Pancreas (tissue), 10 donors: ENCODE results near the gene B4GAT1. TPM values are rescaled to one million over a fixed set of nuclear protein-coding genes. Genes with fewer than 3 reads are reported as not detected.

Source experiments
- ATAC-seq, 4 donors: fragments of 200-7000 bp; cut with Tn5 transposase; one replicate each; pipeline versions ENCODE4 v1.8.0 to v1.9.1; 2020; ENCODE audit warnings: mild to moderate bottlenecking in 4 of 4, moderate library complexity in 4 of 4
- DNase-seq, 6 donors: peaks; one replicate each; pipeline ENCODE4 v3.0.0-alpha.2; 2020
- FAIRE-seq: peaks from 2 replicates; lab custom pipeline; 2012; peaks lifted over from hg19 to GRCh38; lab: Jason Lieb, UNC
- H3K27ac ChIP-seq, 4 donors: fragments of 200-600 bp; sonication (generic); 1 replicate in 3 of 4; 2 replicates in 1 of 4; pipeline versions ENCODE4 v1.5.0 to v1.8.0; 2020
- H3K27me3 ChIP-seq, 4 donors: fragments of 200-600 bp; one replicate each; pipeline ENCODE4 v1.8.0; 2021
- H3K36me3 ChIP-seq, 3 donors: fragments of 200-600 bp; sonication (generic) in 1 of 3; one replicate each; pipeline versions ENCODE4 v1.5.0 to v1.8.0; 2020 to 2021
- H3K4me1 ChIP-seq, 3 donors: fragments of 200-600 bp; one replicate each; pipeline ENCODE4 v1.8.0; 2021
- H3K4me3 ChIP-seq, 4 donors: fragments of 200-600 bp; sonication (generic) in 2 of 4; one replicate each; pipeline versions ENCODE4 v1.5.0 to v1.8.0; 2020 to 2021
- H3K9me3 ChIP-seq, 4 donors: fragments of 200-600 bp; one replicate each; pipeline ENCODE4 v1.8.0; 2021
- WGBS, 2 donors: extraction: QIAGEN DNeasy Blood & Tissue Kit; methylation state at CpG; one replicate each; pipeline ENCODE4 v1.1.7; 2013; 5-methylcytosine and 5-hydroxymethylcytosine counted together
- intact Hi-C, 3 donors: fragments of 100-400 bp; cut with DNase I; formaldehyde crosslinking; loops; one replicate each; pipeline versions ENCODE4 v1.11.1 to v1.14.2; 2022
- polyA plus RNA-seq, 2 donors: library from polyadenylated mRNA; stranded (reverse); fragments of 200-250 nt; gene quantifications; one replicate each; pipeline ENCODE4 v1.2.3, GENCODE V29; 2013
- total RNA-seq, 6 donors: library from RNA; stranded (reverse); fragmentation: NEBNext Ultra II Directional in 4 of 6; extraction: Animal tissue kit (Norgen Biotek cat#: 25700) in 4 of 6; gene quantifications; one replicate each; pipeline versions ENCODE4 v1.2.1 to v1.2.4, GENCODE V29; 2021 to 2023
- TF ChIP-seq, protein P1 (sequence below), 4 donors: fragments of 200-600 bp; sonication (generic) in 3 of 4; IDR thresholded peaks; one replicate each; pipeline versions ENCODE4 v1.5.0 to v1.8.0; 2021; ENCODE audit warnings: antibody characterized with exemption in 4 of 4
- donor health status: healthy with polysubstance abuse.
- donor health status: DM: no; HTN: no; CAD: no; lungs with moderate emphysema.
- donor health status: DM: no; HTN: no; CAD: no.
- donor health status: control.
- donor health status: control.
- donor health status: Bipolar disorder and iron deficiency.
- donor health status: DM: yes; HTN: yes; CAD: no.
- donor health status: DM: no; HTN: no; CAD: no.
- donor health status: DM: no; HTN: no; CAD: no.
- donor health status: DM: yes; HTN: yes; CAD: no.

The B4GAT1 gene
- total and polyA plus RNA-seq, 8 donors: 9.2 to 21.8 (median 12.0) TPM

- FAIRE-seq: no peak
- H3K27ac ChIP-seq: no peak overlapping the region
Measured at GRCh38 chr11:66328302-66329144, 18.9 kb downstream of the B4GAT1 start.

DNA sequence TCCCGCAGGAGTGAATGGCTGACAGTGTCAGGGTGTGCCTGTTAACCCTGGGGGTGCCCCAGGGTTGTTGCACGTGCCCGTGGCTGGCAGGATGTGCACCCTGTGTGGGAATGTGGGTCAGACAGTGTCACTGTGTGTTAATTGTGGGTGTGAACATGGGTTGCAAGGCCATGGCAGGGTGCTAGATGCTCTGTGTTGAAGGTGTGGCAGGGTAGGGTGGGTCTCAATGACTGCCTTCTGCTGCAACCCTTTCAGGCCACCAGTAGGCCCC, 19.5 kb downstream of the B4GAT1 start:
- Histone ChIP-seq H3K4me3 (no peak overlapping the region), H3K27ac (no peak overlapping the region), H3K36me3 (no peaks in the 10 kb centered on the region), H3K27me3 (no peaks in the 10 kb centered on the region), H3K4me1 (no peaks in the 10 kb centered on the region), H3K9me3 (no peaks in the 10 kb centered on the region)
- ATAC-seq (peak in 1 of 4 donors; percentile 8), DNase-seq (peak in 1 of 6 donors; percentile 26), FAIRE-seq (no peak)
- intact Hi-C loops: no loop called here
- TF ChIP-seq, protein P1, sequence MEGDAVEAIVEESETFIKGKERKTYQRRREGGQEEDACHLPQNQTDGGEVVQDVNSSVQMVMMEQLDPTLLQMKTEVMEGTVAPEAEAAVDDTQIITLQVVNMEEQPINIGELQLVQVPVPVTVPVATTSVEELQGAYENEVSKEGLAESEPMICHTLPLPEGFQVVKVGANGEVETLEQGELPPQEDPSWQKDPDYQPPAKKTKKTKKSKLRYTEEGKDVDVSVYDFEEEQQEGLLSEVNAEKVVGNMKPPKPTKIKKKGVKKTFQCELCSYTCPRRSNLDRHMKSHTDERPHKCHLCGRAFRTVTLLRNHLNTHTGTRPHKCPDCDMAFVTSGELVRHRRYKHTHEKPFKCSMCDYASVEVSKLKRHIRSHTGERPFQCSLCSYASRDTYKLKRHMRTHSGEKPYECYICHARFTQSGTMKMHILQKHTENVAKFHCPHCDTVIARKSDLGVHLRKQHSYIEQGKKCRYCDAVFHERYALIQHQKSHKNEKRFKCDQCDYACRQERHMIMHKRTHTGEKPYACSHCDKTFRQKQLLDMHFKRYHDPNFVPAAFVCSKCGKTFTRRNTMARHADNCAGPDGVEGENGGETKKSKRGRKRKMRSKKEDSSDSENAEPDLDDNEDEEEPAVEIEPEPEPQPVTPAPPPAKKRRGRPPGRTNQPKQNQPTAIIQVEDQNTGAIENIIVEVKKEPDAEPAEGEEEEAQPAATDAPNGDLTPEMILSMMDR (IDR thresholded peaks at IDR 0.05): no peak
- 57 to 73% methylated on average over 3 of the region's 3 CpGs for WGBS, 2 donors

More at GRCh38 chr11:66328302-66329144, 18.9 kb downstream of the B4GAT1 start:
- no peaks in the 10 kb centered on the region for H3K9me3 ChIP-seq
- no peaks in the 10 kb centered on the region for H3K36me3 ChIP-seq
- H3K4me1 ChIP-seq: no peaks in the 10 kb centered on the region
- no peak overlapping the region for H3K4me3 ChIP-seq
- intact Hi-C loops: no loop called here
- H3K27me3 ChIP-seq: no peaks in the 10 kb centered on the region
- ATAC-seq (peak; percentile 86 to 95 (median 92)), DNase-seq (peak in 5 of 6 donors; percentile 60 to 87 (median 83))
- TF ChIP-seq, protein P1 (IDR thresholded peaks at IDR 0.05): peak; percentile 87 to 97 (median 92)
- 9 to 12% methylated on average over 19 of the region's 19 CpGs for WGBS, 2 donors

DNA sequence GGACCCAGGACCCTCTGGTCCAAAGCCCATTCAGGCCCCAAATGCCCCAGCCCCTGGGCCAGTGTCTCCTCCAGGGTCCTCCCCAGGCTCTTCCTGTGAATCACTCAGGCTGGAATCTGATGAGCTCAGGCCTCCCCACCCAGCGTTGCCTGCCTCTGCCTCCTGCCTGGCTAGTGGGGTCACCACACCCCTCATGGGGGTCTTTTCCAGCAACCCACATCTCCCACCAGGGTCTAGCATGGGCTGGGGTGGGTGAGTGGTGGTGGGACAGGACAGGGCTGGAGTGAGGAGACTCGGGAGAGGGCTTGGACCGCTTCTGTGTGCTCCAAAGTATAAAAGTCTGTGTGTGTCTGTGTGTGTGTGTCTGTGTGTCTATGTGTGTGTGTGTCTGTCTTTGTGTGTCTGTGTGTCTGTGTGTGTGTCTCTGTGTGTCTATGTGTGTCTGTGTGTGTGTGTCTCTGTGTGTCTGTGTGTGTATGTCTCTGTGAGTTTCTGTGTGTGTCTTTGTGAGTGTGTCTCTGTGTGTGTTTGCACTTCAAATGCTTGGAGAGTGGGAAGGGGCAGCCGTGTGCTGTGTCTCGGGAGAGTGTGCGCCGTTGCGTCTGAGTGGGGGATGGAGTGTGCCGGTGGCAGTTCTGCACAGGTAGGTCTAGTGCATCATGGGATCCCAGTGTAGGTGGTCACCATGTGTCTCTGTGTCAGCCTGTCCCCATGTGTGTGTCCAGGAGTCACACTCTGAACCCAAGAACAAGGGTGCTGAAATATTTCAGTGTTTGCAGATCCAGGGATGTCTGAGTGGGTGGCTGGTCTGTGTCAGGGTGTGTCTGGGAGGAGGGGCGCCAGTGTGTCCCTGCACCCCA, 20.0 kb downstream of the B4GAT1 start:
- Histone ChIP-seq H3K4me1 (no peaks in the 10 kb centered on the region), H3K4me3 (no peak overlapping the region), H3K9me3 (no peaks in the 10 kb centered on the region), H3K36me3 (no peaks in the 10 kb centered on the region), H3K27me3 (no peaks in the 10 kb centered on the region), H3K27ac (peak overlapping the region in 1 of 4 donors; percentile 12)
- TF ChIP-seq, protein P1 (IDR thresholded peaks at IDR 0.05): no peak
- DNase-seq (peak in 1 of 6 donors; percentile 47), FAIRE-seq (no peak), ATAC-seq (peak in 2 of 4 donors; percentile 13 to 22)
- WGBS, 2 donors: 77 to 82% methylated on average over 10 of the region's 10 CpGs
- intact Hi-C loops: no loop called here

DNA sequence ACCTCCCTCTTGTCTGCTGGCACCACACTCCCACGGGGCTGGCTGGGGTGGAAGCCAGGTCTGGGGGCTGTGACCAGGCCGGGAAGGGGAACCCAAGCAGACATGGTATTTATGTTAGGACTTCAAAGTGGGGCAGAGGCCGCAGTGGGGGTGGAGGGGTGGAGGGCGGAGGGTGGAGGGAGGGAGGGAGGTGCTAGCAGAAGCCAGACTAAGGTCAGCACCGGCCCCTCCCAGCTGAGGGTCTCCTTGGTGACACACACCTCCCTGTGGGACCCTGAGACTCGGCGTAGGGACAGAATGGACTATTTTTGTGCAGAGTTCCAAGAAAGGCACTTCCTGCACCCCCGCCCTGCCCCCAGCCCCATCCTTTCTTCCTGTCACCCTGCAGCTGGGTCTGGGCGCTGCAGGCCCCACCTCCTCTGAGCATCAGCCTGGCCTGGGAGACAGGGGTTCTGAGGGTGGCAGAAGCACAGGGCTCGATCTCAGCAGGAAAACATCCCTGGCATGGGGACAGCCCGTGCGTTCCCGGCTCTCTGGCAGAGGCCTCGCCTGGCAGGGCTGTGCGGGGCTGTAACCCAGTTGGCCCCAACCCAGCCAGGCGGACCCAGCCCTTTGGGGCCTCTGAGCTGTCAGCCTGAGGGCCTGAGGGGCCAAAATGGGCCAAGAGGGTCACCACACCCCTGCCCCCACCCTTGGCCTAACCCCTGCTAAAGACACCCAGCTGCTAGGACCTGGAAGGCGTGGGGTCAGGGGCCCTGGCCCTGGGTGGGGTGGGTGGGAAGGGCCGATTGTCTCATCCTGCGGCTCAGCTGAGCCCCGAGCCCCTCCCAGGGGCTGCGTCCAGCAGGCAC, 20.9 kb downstream of the B4GAT1 start:
- TF ChIP-seq, protein P1 (IDR thresholded peaks at IDR 0.05): no peak
- Histone ChIP-seq H3K9me3 (no peaks in the 10 kb centered on the region), H3K4me3 (no peak overlapping the region), H3K36me3 (no peaks in the 10 kb centered on the region), H3K27ac (peak overlapping the region in 1 of 4 donors; percentile 12), H3K27me3 (no peaks in the 10 kb centered on the region), H3K4me1 (no peaks in the 10 kb centered on the region)
- DNase-seq: peak in 2 of 6 donors; percentile 53 to 69
- FAIRE-seq: no peak
- WGBS, 2 donors: 63 to 65% methylated on average over 16 to 21 of the region's 21 CpGs
- intact Hi-C loops: no loop called here
- ATAC-seq: peak in 1 of 4 donors; percentile 3
